Endothelial cell of umbilical vein (primary cell): ENCODE results near the gene RAPGEF3. TPM values are rescaled to one million over a fixed set of nuclear protein-coding genes. Genes with fewer than 3 reads are reported as not detected.

Source experiments
- BruUV-seq: library from RNA; stranded (reverse); fragments of 400-500 nt; replicated peaks from 2 replicates; lab custom pipeline; 2021; lab: Mats Ljungman, UMichigan
- CTCF ChIA-PET: fragments of 300-600, 350-600 bp; sonication (Branson Sonifier 250); formaldehyde crosslinking; loops from one replicate; lab custom pipeline; 2021; ENCODE audit warnings: antibody characterized with exemption, inconsistent platforms; lab: Charles Lee
- POLR2A ChIA-PET: fragments of 300-600, 350-600 bp; sonication (Branson Sonifier 250); formaldehyde crosslinking; loops from one replicate; lab custom pipeline; 2021; ENCODE audit warnings: antibody characterized with exemption, inconsistent platforms; lab: Charles Lee
- DNase-seq: peaks from one replicate; pipeline ENCODE4 v3.0.0-alpha.2; 2011; ENCODE audit warnings: low read depth, low spot score
- FAIRE-seq: peaks from 2 replicates; lab custom pipeline; 2011; peaks lifted over from hg19 to GRCh38; lab: Jason Lieb, UNC
- H2AFZ ChIP-seq: 2 replicates; pipeline ENCODE4 v1.6.0; 2012; ENCODE audit warnings: low read depth, low read length, control low read depth, inconsistent platforms
- H3K27ac ChIP-seq: 2 replicates; pipeline ENCODE4 v1.5.1; 2011; ENCODE audit warnings: low read depth, mild to moderate bottlenecking, control low read depth, low read length, moderate library complexity; ENCODE audit not compliant: insufficient read depth
- H3K27me3 ChIP-seq, 2 experiments: 2 replicates each; pipeline versions ENCODE4 v1.6.0 to v1.6.1; 2011; ENCODE audit warnings: low read length in 2 of 2, mixed read lengths in 1 of 2; ENCODE audit not compliant: control insufficient read depth in 2 of 2, insufficient read depth in 2 of 2
- H3K36me3 ChIP-seq, 2 experiments: 2 replicates in 1 of 2; 3 replicates in 1 of 2; pipeline ENCODE4 v1.5.1; 2011; ENCODE audit warnings: low read length in 2 of 2, mild to moderate bottlenecking in 1 of 2, moderate library complexity in 1 of 2; ENCODE audit not compliant: control insufficient read depth in 2 of 2, insufficient read depth in 2 of 2; ENCODE audit errors: extremely low read depth in 1 of 2
- H3K4me1 ChIP-seq: 3 replicates; pipeline ENCODE4 v1.5.1; 2011; ENCODE audit warnings: mild to moderate bottlenecking, low read length; ENCODE audit not compliant: control insufficient read depth, insufficient read depth; ENCODE audit errors: extremely low read depth
- H3K4me2 ChIP-seq: 2 replicates; pipeline ENCODE4 v1.6.1; 2011; ENCODE audit warnings: low read length, control low read depth, mixed read lengths; ENCODE audit not compliant: insufficient read depth
- H3K4me3 ChIP-seq, 3 experiments: fragments of 200-600 bp in 1 of 3; sonication (generic), shearing (Covaris generic) in 1 of 3; replicated peaks in 1 of 3; 2 replicates each; pipeline ENCODE4 v1.5.1; 2011 to 2016; ENCODE audit warnings: control low read depth in 3 of 3, low read length in 3 of 3, mild to moderate bottlenecking in 2 of 3, inconsistent platforms in 1 of 3, low read depth in 1 of 3, moderate library complexity in 1 of 3; ENCODE audit not compliant: insufficient read depth in 1 of 3
- H3K79me2 ChIP-seq: 2 replicates; pipeline ENCODE4 v1.6.0; 2012; ENCODE audit warnings: low read length, inconsistent platforms; ENCODE audit not compliant: control insufficient read depth, insufficient read depth
- H3K9ac ChIP-seq: replicated peaks from 2 replicates; pipeline ENCODE3; 2011; ENCODE audit warnings: low read length, control low read depth; ENCODE audit not compliant: insufficient read depth; ENCODE audit errors: extremely low read depth
- H3K9me1 ChIP-seq: replicated peaks from 3 replicates; pipeline ENCODE4 v1.6.0; 2011; ENCODE audit warnings: mild to moderate bottlenecking, low read length; ENCODE audit not compliant: control insufficient read depth, insufficient read depth; ENCODE audit errors: extremely low read depth
- H3K9me3 ChIP-seq: replicated peaks from 2 replicates; pipeline ENCODE4 v1.5.1; 2012; ENCODE audit warnings: low read length, inconsistent platforms; ENCODE audit not compliant: control insufficient read depth, insufficient read depth
- H4K20me1 ChIP-seq: replicated peaks from 2 replicates; pipeline ENCODE3; 2011; ENCODE audit warnings: mild to moderate bottlenecking, low read length; ENCODE audit not compliant: control insufficient read depth, insufficient read depth; ENCODE audit errors: extremely low read depth
- EZH2 ChIP-seq: IDR thresholded peaks from 2 replicates; pipeline ENCODE4 v1.6.1; 2012; ENCODE audit warnings: borderline replicate concordance, low read depth, mild to moderate bottlenecking, moderate library complexity, low read length, inconsistent platforms; ENCODE audit not compliant: severe bottlenecking
- FOS ChIP-seq: IDR thresholded peaks from 2 replicates; pipeline ENCODE4 v1.6.1; 2011; ENCODE audit warnings: mild to moderate bottlenecking, low read length, moderate library complexity, borderline replicate concordance; ENCODE audit not compliant: insufficient read depth
- GATA2 ChIP-seq: IDR thresholded peaks from 2 replicates; pipeline ENCODE4 v1.7.0; 2011; ENCODE audit warnings: low read depth, mild to moderate bottlenecking, moderate library complexity, mixed read lengths, low read length; ENCODE audit not compliant: insufficient read length, insufficient read depth
- JUN ChIP-seq: IDR thresholded peaks from 2 replicates; pipeline ENCODE4 v1.6.1; 2011; ENCODE audit warnings: borderline replicate concordance, low read depth; ENCODE audit not compliant: insufficient read length, insufficient read depth
- MYC ChIP-seq: IDR thresholded peaks from one replicate; pipeline ENCODE4 v1.6.1; 2011; ENCODE audit warnings: mild to moderate bottlenecking, low read depth, low read length
- POLR2A ChIP-seq: IDR thresholded peaks from 2 replicates; pipeline ENCODE4 v1.6.1; 2012; ENCODE audit warnings: low read depth, mild to moderate bottlenecking, control low read depth, low read length
- POLR2AphosphoS5 ChIP-seq: IDR thresholded peaks from 2 replicates; pipeline ENCODE4 v1.6.1; 2012; ENCODE audit warnings: low read depth, mild to moderate bottlenecking, control low read depth, low read length, moderate library complexity; ENCODE audit not compliant: insufficient read depth
- dilution Hi-C: fragments of 300-500 bp; cut with MboI; formaldehyde crosslinking; loops from one replicate; pipeline ENCODE4 v1.15.0; 2019; ENCODE audit warnings: low sequenced_read_pairs; ENCODE audit not compliant: extremely low pct_ligation_motif_present
- intact Hi-C: fragments of 100-400 bp; cut with micrococcal nuclease; formaldehyde crosslinking; loops from one replicate; pipeline ENCODE4 v1.10.0; 2022
- polyA plus RNA-seq, 4 experiments: library from polyadenylated mRNA; depleted of rRNA in 3 of 4; stranded (reverse) in 3 of 4; unstranded in 1 of 4; fragments of >200 nt; gene quantifications; 2 replicates each; pipeline versions ENCODE4 v1.2.1 to v1.2.3, GENCODE V29; 2011 to 2012; ENCODE audit warnings: missing spikeins in 1 of 4
- total RNA-seq: library from RNA; stranded (reverse); gene quantifications from 2 replicates; pipeline ENCODE4 v1.2.3, GENCODE V29; 2021
- TF ChIP-seq, protein P1 (sequence below), 2 donors: IDR thresholded peaks; 1 replicate in 1 of 2; 2 replicates in 1 of 2; pipeline ENCODE4 v1.5.1; 2011; ENCODE audit warnings: low read length in 2 of 2, mild to moderate bottlenecking in 2 of 2, moderate library complexity in 2 of 2, control low read depth in 1 of 2, inconsistent platforms in 1 of 2, low read depth in 1 of 2; ENCODE audit not compliant: insufficient read depth in 1 of 2; ENCODE audit errors: extremely low read depth in 1 of 2
- TF ChIP-seq, protein P2 (sequence below): IDR thresholded peaks from 2 replicates; pipeline ENCODE4 v1.6.1; 2011; ENCODE audit not compliant: insufficient read depth, insufficient read length

The RAPGEF3 gene
- total and polyA plus RNA-seq, 2 donors (not counting 3 experiments of a cell fraction or from before 2014, with no cell fraction given), result 34.5 to 55.1 TPM

GRCh38 chr12:47731723-47732122 is 27.0 kb downstream of the RAPGEF3 start:
- no peaks in the 10 kb centered on the region for H3K4me1 ChIP-seq
- CTCF ChIA-PET, result interaction anchor here (0.9 to 5.9 kb wide), 6 partner anchors 10 to 106 kb away, joined by 3 to 35 read pairs (median 13); partner anchors contain the start of gene SLC48A1
- no TSS peak for BruUV-seq

More at GRCh38 chr12:47731723-47732122, 27.0 kb downstream of the RAPGEF3 start:
- DNase-seq (no peak), FAIRE-seq (no peak)
- H3K4me3 ChIP-seq, result no peak overlapping the region
- no peak overlapping the region for H3K27ac ChIP-seq
- no peak for TF ChIP-seq GATA2
- TF ChIP-seq POLR2A, result no peak
- TF ChIP-seq FOS, result no peak
- TF ChIP-seq, protein P1, sequence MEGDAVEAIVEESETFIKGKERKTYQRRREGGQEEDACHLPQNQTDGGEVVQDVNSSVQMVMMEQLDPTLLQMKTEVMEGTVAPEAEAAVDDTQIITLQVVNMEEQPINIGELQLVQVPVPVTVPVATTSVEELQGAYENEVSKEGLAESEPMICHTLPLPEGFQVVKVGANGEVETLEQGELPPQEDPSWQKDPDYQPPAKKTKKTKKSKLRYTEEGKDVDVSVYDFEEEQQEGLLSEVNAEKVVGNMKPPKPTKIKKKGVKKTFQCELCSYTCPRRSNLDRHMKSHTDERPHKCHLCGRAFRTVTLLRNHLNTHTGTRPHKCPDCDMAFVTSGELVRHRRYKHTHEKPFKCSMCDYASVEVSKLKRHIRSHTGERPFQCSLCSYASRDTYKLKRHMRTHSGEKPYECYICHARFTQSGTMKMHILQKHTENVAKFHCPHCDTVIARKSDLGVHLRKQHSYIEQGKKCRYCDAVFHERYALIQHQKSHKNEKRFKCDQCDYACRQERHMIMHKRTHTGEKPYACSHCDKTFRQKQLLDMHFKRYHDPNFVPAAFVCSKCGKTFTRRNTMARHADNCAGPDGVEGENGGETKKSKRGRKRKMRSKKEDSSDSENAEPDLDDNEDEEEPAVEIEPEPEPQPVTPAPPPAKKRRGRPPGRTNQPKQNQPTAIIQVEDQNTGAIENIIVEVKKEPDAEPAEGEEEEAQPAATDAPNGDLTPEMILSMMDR (IDR thresholded peaks at IDR 0.05; ENCODE audit: extremely low read depth in 1 of 2, insufficient read depth in 1 of 2, low read depth in 1 of 2, low read length in 2 of 2), result no peak
- no peak for TF ChIP-seq JUN
- TF ChIP-seq, protein P2, sequence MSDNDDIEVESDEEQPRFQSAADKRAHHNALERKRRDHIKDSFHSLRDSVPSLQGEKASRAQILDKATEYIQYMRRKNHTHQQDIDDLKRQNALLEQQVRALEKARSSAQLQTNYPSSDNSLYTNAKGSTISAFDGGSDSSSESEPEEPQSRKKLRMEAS, result no peak
- no peak for TF ChIP-seq POLR2AphosphoS5
- no peak for TF ChIP-seq MYC
- TF ChIP-seq EZH2, result no peak
- H2AFZ ChIP-seq, result no peak overlapping the region
- H3K79me2 ChIP-seq, result no peaks in the 10 kb centered on the region
- no peak overlapping the region for H3K9ac ChIP-seq
- H3K4me2 ChIP-seq, result no peak overlapping the region
- no peaks in the 10 kb centered on the region for H3K9me1 ChIP-seq
- H3K9me3 ChIP-seq, result no peaks in the 10 kb centered on the region
- intact Hi-C loops (no loop called here), dilution Hi-C loops (no loop called here)
- no peaks in the 10 kb centered on the region for H3K27me3 ChIP-seq
- H3K36me3 ChIP-seq, result peaks cover 0 to 5% of the 10 kb centered on the region in 2 experiments
- H4K20me1 ChIP-seq, result no peaks in the 10 kb centered on the region
- POLR2A ChIA-PET, result no interaction called here
